B cell (primary cell): ENCODE measurements around the gene IRF2BPL.

ENCODE experiments used
- CTCF ChIP-seq: fragments of 200-600 bp; IDR thresholded peaks from one replicate; pipeline ENCODE4 v1.8.0; 2022; ENCODE audit warnings: antibody characterized with exemption, mild to moderate bottlenecking
- EZH2 ChIP-seq: IDR thresholded peaks from 2 replicates; pipeline ENCODE4 v1.6.1; 2012; ENCODE audit warnings: borderline replicate concordance, low read depth, mild to moderate bottlenecking, moderate library complexity, low read length; ENCODE audit not compliant: insufficient read depth, poor library complexity, severe bottlenecking

DNA sequence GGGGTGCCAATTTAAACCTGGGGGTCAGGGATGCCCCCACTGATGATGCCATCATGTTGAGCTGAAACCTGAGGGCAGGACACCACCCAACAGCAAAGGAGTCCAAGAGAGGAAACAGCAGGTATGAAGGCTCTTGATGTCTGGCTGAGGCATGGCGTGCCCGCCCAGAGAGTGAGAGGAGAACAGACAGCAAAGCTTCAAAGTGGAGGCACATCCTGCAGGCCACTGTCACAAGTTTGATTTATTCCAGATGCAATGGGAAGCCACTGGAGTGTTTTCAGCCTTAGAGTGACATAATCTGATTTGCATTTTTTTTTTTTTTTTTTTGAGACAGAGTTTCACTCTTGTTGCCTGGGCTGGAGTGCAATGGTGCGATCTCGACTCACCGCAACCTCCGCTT is 34.8 kb downstream of the IRF2BPL start:
- TF ChIP-seq CTCF (no peak), EZH2 (no peak)
